ENCODE data around the gene KIAA1755. TPM values are rescaled to one million over a fixed set of nuclear protein-coding genes. Genes with fewer than 3 reads are reported as not detected.

KIAA1755 gene
- 1 to 10 TPM; 2.3 to 5.5 (median 4.4) TPM for polyA plus RNA-seq (ENCODE audit: insufficient read length in 4 of 4)

GRCh38 chr20:38260378-38261053 lies at the start of gene KIAA1755:
Gene KIAA1755, minus strand, starts transcription at chr20:38260735. Its CDS starts 235 bp downstream, at chr20:38260500.
- no peak for DNase-seq (ENCODE audit: low read depth in 4 of 4, low spot score in 2 of 4)

GRCh38 chr20:38308447-38308846 lies 47.9 kb upstream of the KIAA1755 start:
- DNase-seq (ENCODE audit: low read depth in 4 of 4, low spot score in 2 of 4) = no peak

GRCh38 chr20:38308047-38308438 lies 47.5 kb upstream of the KIAA1755 start:
- no peak for DNase-seq (ENCODE audit: low read depth in 4 of 4, low spot score in 2 of 4)

GRCh38 chr20:38307371-38308046 lies 47.0 kb upstream of the KIAA1755 start:
- DNase-seq (ENCODE audit: low read depth in 4 of 4, low spot score in 2 of 4) = no peak

- DNase-seq (ENCODE audit: low read depth in 4 of 4, low spot score in 2 of 4) = no peak
Measured at GRCh38 chr20:38306379-38306778, 45.8 kb upstream of the KIAA1755 start.

- DNase-seq (ENCODE audit: low read depth in 4 of 4, low spot score in 2 of 4) = no peak
Measured at GRCh38 chr20:38305541-38305940, 45.0 kb upstream of the KIAA1755 start.

GRCh38 chr20:38304845-38305447 lies 44.4 kb upstream of the KIAA1755 start:
- no peak for DNase-seq (ENCODE audit: low read depth in 4 of 4, low spot score in 2 of 4)

- no peak for DNase-seq (ENCODE audit: low read depth in 4 of 4, low spot score in 2 of 4)
Measured at GRCh38 chr20:38303908-38304379, 43.4 kb upstream of the KIAA1755 start, which contains the start of gene BPI. Gene BPI, plus strand, starts transcription at chr20:38304156. Its CDS starts 68 bp downstream, at chr20:38304224.

- DNase-seq (ENCODE audit: low read depth in 4 of 4, low spot score in 2 of 4) = no peak
Measured at GRCh38 chr20:38302786-38303185, 42.3 kb upstream of the KIAA1755 start.

GRCh38 chr20:38301309-38301708 lies 40.8 kb upstream of the KIAA1755 start:
- no peak for DNase-seq (ENCODE audit: low read depth in 4 of 4, low spot score in 2 of 4)

GRCh38 chr20:38300438-38300837 lies 39.9 kb upstream of the KIAA1755 start:
- no peak for DNase-seq (ENCODE audit: low read depth in 4 of 4, low spot score in 2 of 4)

- DNase-seq (ENCODE audit: low read depth in 4 of 4, low spot score in 2 of 4) = no peak
Measured at GRCh38 chr20:38299963-38300362, 39.4 kb upstream of the KIAA1755 start.

GRCh38 chr20:38298768-38299288 lies 38.3 kb upstream of the KIAA1755 start:
- no peak for DNase-seq (ENCODE audit: low read depth in 4 of 4, low spot score in 2 of 4)

- no peak for DNase-seq (ENCODE audit: low read depth in 4 of 4, low spot score in 2 of 4)
Measured at GRCh38 chr20:38297916-38298674, 37.6 kb upstream of the KIAA1755 start.

- DNase-seq (ENCODE audit: low read depth in 4 of 4, low spot score in 2 of 4) = no peak
Measured at GRCh38 chr20:38296433-38296832, 35.9 kb upstream of the KIAA1755 start.

- no peak for DNase-seq (ENCODE audit: low read depth in 4 of 4, low spot score in 2 of 4)
Measured at GRCh38 chr20:38295811-38296210, 35.3 kb upstream of the KIAA1755 start.

GRCh38 chr20:38294076-38294591 lies 33.6 kb upstream of the KIAA1755 start:
- no peak for DNase-seq (ENCODE audit: low read depth in 4 of 4, low spot score in 2 of 4)

GRCh38 chr20:38293491-38294065 lies 33.0 kb upstream of the KIAA1755 start:
- no peak for DNase-seq (ENCODE audit: low read depth in 4 of 4, low spot score in 2 of 4)

- no peak for DNase-seq (ENCODE audit: low read depth in 4 of 4, low spot score in 2 of 4)
Measured at GRCh38 chr20:38291966-38292365, 31.4 kb upstream of the KIAA1755 start.

Data from left renal cortex interstitium (tissue), 4 donors.